Trophoblast cell (in vitro differentiated cells and primary cell): ENCODE data around the gene VPS45.

Experiments
- DNase-seq, 2 donors: peaks; one replicate each; pipeline ENCODE4 v3.0.0-alpha.2; 2016
- H2AFZ ChIP-seq: 2 replicates; pipeline ENCODE4 v1.6.1; 2013; ENCODE audit warnings: low read length, moderate library complexity, mild to moderate bottlenecking; ENCODE audit not compliant: insufficient read depth, poor library complexity
- H2AK5ac ChIP-seq: 2 replicates; pipeline ENCODE4 v1.6.1; 2013; ENCODE audit warnings: mild to moderate bottlenecking, low read length
- H2BK120ac ChIP-seq: 2 replicates; pipeline ENCODE4 v1.6.1; 2013; ENCODE audit warnings: low read length, mild to moderate bottlenecking, moderate library complexity; ENCODE audit not compliant: insufficient read depth, poor library complexity
- H2BK12ac ChIP-seq: 2 replicates; pipeline ENCODE4 v1.6.1; 2013; ENCODE audit warnings: mild to moderate bottlenecking, low read length, moderate library complexity
- H2BK5ac ChIP-seq: 2 replicates; pipeline ENCODE4 v1.6.1; 2013; ENCODE audit warnings: low read length, low read depth, moderate library complexity, mild to moderate bottlenecking; ENCODE audit not compliant: poor library complexity
- H3K14ac ChIP-seq: 2 replicates; pipeline ENCODE4 v1.6.1; 2013; ENCODE audit warnings: mild to moderate bottlenecking, low read length
- H3K18ac ChIP-seq: 2 replicates; pipeline ENCODE4 v1.6.1; 2013; ENCODE audit warnings: mild to moderate bottlenecking, low read length
- H3K23ac ChIP-seq: 2 replicates; pipeline ENCODE4 v1.6.1; 2013; ENCODE audit warnings: low read length
- H3K27ac ChIP-seq: 2 replicates; pipeline ENCODE4 v1.5.1; 2013; ENCODE audit warnings: low read depth, mild to moderate bottlenecking, inconsistent platforms, low read length, moderate library complexity
- H3K27me3 ChIP-seq: 2 replicates; pipeline ENCODE4 v1.6.1; 2013; ENCODE audit warnings: inconsistent platforms, mild to moderate bottlenecking, low read length, moderate library complexity; ENCODE audit not compliant: insufficient read depth
- H3K36me3 ChIP-seq, 2 experiments: 1 replicate in 1 of 2; 2 replicates in 1 of 2; pipeline ENCODE4 v1.6.1; 2013; ENCODE audit warnings: low read length in 2 of 2, mild to moderate bottlenecking in 2 of 2, moderate library complexity in 1 of 2; ENCODE audit not compliant: insufficient read depth in 2 of 2, control insufficient read depth in 1 of 2
- H3K4ac ChIP-seq: 2 replicates; pipeline ENCODE4 v1.6.1; 2013; ENCODE audit warnings: low read depth, mild to moderate bottlenecking, low read length, moderate library complexity
- H3K4me1 ChIP-seq, 2 experiments: 1 replicate in 1 of 2; 2 replicates in 1 of 2; pipeline ENCODE4 v1.6.1; 2013; ENCODE audit warnings: low read length in 2 of 2, mild to moderate bottlenecking in 2 of 2, moderate library complexity in 1 of 2; ENCODE audit not compliant: insufficient read depth in 2 of 2, control insufficient read depth in 1 of 2
- H3K4me2 ChIP-seq: 2 replicates; pipeline ENCODE4 v1.6.1; 2013; ENCODE audit warnings: inconsistent platforms, mild to moderate bottlenecking, low read length, moderate library complexity
- H3K4me3 ChIP-seq: 2 replicates; pipeline ENCODE4 v1.5.1; 2013; ENCODE audit warnings: mild to moderate bottlenecking, low read depth, low read length, inconsistent platforms
- H3K79me1 ChIP-seq: one replicate; pipeline ENCODE4 v1.6.1; 2013; ENCODE audit warnings: low read length
- H3K79me2 ChIP-seq: 2 replicates; pipeline ENCODE4 v1.6.1; 2013; ENCODE audit warnings: low read length, mild to moderate bottlenecking; ENCODE audit not compliant: control insufficient read depth, insufficient read depth, poor library complexity
- H3K9ac ChIP-seq: 2 replicates; pipeline ENCODE4 v1.6.1; 2013; ENCODE audit warnings: mild to moderate bottlenecking, low read length
- H3K9me3 ChIP-seq: 2 replicates; pipeline ENCODE4 v1.6.1; 2013; ENCODE audit warnings: low read depth, mild to moderate bottlenecking, control low read depth, inconsistent platforms, low read length; ENCODE audit not compliant: insufficient read depth
- H4K12ac ChIP-seq: 2 replicates; pipeline ENCODE4 v1.6.1; 2013; ENCODE audit warnings: low read depth, mild to moderate bottlenecking, low read length, moderate library complexity
- H4K8ac ChIP-seq: 2 replicates; pipeline ENCODE4 v1.6.1; 2013; ENCODE audit warnings: low read depth, mild to moderate bottlenecking, low read length, moderate library complexity
- H4K91ac ChIP-seq: one replicate; pipeline ENCODE4 v1.6.1; 2013; ENCODE audit warnings: low read depth, mild to moderate bottlenecking, low read length, moderate library complexity
- WGBS: extraction: QIAGEN DNeasy Blood & Tissue Kit; methylation state at CpG from one replicate; pipeline ENCODE4 v1.1.7; 2013; ENCODE audit warnings: missing lambda C conversion rate; ENCODE audit not compliant: insufficient read length, insufficient coverage; ENCODE audit errors: extremely low coverage; 5-methylcytosine and 5-hydroxymethylcytosine counted together

VPS45 gene

DNA sequence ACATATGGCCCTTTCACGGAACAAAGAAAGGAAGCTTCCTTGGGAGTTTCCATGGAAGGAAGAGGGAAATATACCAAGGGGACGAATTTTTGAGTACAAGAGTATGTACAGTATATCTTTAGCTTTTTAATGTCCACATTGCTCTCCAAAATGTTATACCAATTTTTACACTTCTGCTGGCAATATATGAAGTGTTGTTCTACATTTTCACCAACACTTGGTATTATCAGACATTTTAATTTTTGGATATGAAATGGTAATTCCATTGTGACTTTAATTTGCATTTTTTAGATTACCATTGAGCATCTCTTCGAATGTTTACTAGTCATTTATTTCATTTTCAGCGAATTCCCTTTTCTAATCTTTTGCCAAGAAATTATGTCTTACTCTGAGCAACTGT is 5.5 kb upstream of the VPS45 start:
- Histone ChIP-seq H3K14ac (no peak overlapping the region), H4K12ac (no peak overlapping the region), H3K18ac (no peak overlapping the region), H3K27me3 (no peaks in the 10 kb centered on the region), H4K91ac (no peak overlapping the region), H3K9ac (no peak overlapping the region), H2AFZ (no peak overlapping the region), H3K4ac (no peak overlapping the region), H3K9me3 (no peaks in the 10 kb centered on the region), H3K79me2 (no peaks in the 10 kb centered on the region), H4K8ac (no peak overlapping the region), H2BK120ac (no peak overlapping the region), H3K4me1 (peaks cover 0 to 2% of the 10 kb centered on the region in 2 experiments), H3K36me3 (no peaks in the 10 kb centered on the region), H3K23ac (no peak overlapping the region), H3K79me1 (peaks cover 4% of the 10 kb centered on the region), H2BK12ac (no peak overlapping the region), H3K4me3 (no peak overlapping the region), H2AK5ac (no peak overlapping the region), H3K4me2 (no peak overlapping the region), H3K27ac (no peak overlapping the region), H2BK5ac (no peak overlapping the region)
- WGBS = no CpG with 5 or more reads among the region's 4 CpGs
- no peak for DNase-seq

DNA sequence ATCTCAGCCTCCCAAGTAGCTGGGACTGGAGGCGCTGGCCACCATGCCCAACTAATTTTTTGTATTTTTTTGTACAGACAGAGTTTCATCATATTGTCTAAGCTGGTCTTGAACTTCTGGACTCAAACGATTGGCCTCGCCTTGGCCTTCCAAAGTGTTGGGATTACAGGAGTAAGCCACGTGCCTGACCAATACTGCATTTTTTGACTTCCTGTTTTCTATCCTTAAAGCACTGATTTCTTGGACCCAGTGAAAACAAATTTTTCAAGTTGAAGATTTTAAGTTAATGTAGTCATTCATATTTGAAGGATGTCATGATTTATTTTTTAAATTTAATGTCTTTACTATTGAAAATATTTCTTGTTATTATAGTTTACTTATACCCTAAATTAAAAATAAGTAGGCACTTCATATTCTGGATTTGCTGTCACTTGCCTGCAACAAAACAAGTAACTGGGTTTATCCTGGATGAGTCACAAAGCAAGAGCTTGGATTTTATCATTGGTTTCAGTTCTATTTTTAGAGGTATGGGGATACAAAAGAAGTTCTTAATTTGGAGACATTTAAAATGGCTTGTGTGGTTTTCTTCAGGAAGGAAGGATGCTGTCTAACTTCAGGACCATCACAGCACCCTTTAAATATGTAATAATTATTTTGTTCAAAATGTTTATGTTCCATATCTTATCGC is 2.2 kb upstream of the VPS45 start:
- Histone ChIP-seq H3K4me1 (peaks cover 0 to 2% of the 10 kb centered on the region in 2 experiments), H2AK5ac (no peak overlapping the region), H3K79me2 (peaks cover 5% of the 10 kb centered on the region), H3K9ac (no peak overlapping the region), H3K23ac (no peak overlapping the region), H3K9me3 (no peaks in the 10 kb centered on the region), H4K91ac (no peak overlapping the region), H3K4ac (no peak overlapping the region), H3K27ac (no peak overlapping the region), H4K12ac (no peak overlapping the region), H3K27me3 (no peaks in the 10 kb centered on the region), H3K36me3 (peaks cover 0 to 3% of the 10 kb centered on the region in 2 experiments), H2BK120ac (no peak overlapping the region), H2BK12ac (no peak overlapping the region), H2AFZ (no peak overlapping the region), H3K4me3 (no peak overlapping the region), H3K79me1 (peaks cover 9% of the 10 kb centered on the region), H2BK5ac (no peak overlapping the region), H4K8ac (no peak overlapping the region), H3K14ac (no peak overlapping the region), H3K18ac (no peak overlapping the region), H3K4me2 (no peak overlapping the region)
- no peak for DNase-seq
- WGBS = no CpG with 5 or more reads among the region's 5 CpGs

DNA sequence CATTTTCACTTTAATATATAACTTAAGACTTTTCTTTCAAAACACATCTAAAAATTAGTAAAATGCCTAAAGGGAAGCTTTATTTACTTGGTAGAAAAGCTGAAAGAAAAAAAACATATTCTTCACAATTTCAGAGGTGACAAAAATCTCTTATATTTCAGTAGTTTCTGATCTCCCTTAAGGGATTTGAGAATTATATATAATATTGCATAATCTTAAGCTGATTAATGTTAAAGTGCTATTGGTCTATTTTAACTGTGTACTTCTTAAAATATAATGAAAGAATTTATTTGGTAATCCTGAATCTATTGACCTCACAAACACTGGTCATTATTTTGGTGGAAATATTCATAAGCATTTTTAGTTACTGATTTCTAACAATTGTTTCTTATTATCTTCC is 1.2 kb upstream of the VPS45 start:
- Histone ChIP-seq H3K79me2 (peaks cover 5% of the 10 kb centered on the region), H2AK5ac (no peak overlapping the region), H4K12ac (no peak overlapping the region), H2AFZ (no peak overlapping the region), H3K4me1 (peaks cover 0 to 2% of the 10 kb centered on the region in 2 experiments), H4K91ac (no peak overlapping the region), H3K27me3 (no peaks in the 10 kb centered on the region), H3K23ac (no peak overlapping the region), H3K4me2 (peak overlapping the region; percentile 63), H3K79me1 (peaks cover 9% of the 10 kb centered on the region), H4K8ac (no peak overlapping the region), H3K4ac (no peak overlapping the region), H3K14ac (no peak overlapping the region), H3K4me3 (no peak overlapping the region), H2BK120ac (no peak overlapping the region), H2BK12ac (no peak overlapping the region), H3K18ac (no peak overlapping the region), H2BK5ac (no peak overlapping the region), H3K36me3 (peaks cover under 1 to 3% of the 10 kb centered on the region in 2 experiments), H3K9me3 (no peaks in the 10 kb centered on the region), H3K27ac (no peak overlapping the region), H3K9ac (no peak overlapping the region)
- no peak for DNase-seq

DNA sequence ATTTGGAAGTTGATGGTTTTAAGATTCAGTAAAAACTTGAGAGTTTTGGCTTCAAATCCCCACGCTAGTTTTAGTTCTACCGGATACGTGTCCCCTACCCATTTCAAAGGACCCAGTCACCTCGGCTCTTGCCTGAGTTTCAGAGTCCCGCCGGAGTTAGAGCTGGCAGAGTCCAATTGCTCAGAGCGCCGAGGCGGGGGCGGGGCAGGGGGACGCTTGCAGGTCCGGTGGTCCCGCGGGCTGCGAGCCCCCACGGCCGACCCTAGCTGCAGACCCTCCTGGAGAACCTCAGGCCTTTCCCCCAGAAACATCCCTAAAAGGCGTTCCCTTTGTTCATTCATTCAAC is 765 bp upstream of the VPS45 start:
- Histone ChIP-seq H3K9ac (peak overlapping the region; percentile 59), H3K4me2 (peak overlapping the region; percentile 63), H4K8ac (peak overlapping the region; percentile 68), H3K27me3 (no peaks in the 10 kb centered on the region), H2AFZ (peak overlapping the region; percentile 94), H3K23ac (no peak overlapping the region), H2AK5ac (no peak overlapping the region), H4K12ac (peak overlapping the region; percentile 35), H3K36me3 (peaks cover 3% of the 10 kb centered on the region in 2 experiments), H2BK12ac (no peak overlapping the region), H3K18ac (no peak overlapping the region), H3K79me2 (peaks cover 5% of the 10 kb centered on the region), H3K27ac (peak overlapping the region; percentile 55), H3K4me3 (peak overlapping the region; percentile 84), H3K79me1 (peaks cover 9% of the 10 kb centered on the region), H2BK5ac (peak overlapping the region; percentile 76), H3K14ac (peak overlapping the region; percentile 50), H3K9me3 (no peaks in the 10 kb centered on the region), H3K4ac (peak overlapping the region; percentile 19), H2BK120ac (peak overlapping the region; percentile 61), H4K91ac (peak overlapping the region; percentile 86), H3K4me1 (peaks cover 0 to under 1% of the 10 kb centered on the region in 2 experiments)
- no CpG with 5 or more reads among the region's 18 CpGs for WGBS
- peak; percentile 1 to 32 for DNase-seq
